ENCODE data around the gene TMC4. TPM values are rescaled to one million over a fixed set of nuclear protein-coding genes. Genes with fewer than 3 reads are reported as not detected.

Gene TMC4
- total and polyA plus RNA-seq, 2 experiments from 2014 or later, result 2.3 to 7.8 TPM

GRCh38 chr19:54142166-54142780 is 30.7 kb downstream of the TMC4 start (continued):
- TF ChIP-seq ZNF462 (CRISPR knock-in tag; IDR thresholded peaks at IDR 0.05) (no peak), ZNF114 (CRISPR knock-in tag; IDR thresholded peaks at IDR 0.05) (no peak)

GRCh38 chr19:54141356-54141755 is 31.6 kb downstream of the TMC4 start:
- peaks cover 24% of the 10 kb centered on the region for H3K36me3 ChIP-seq (ENCODE audit: insufficient read depth)
- no peaks in the 10 kb centered on the region for H3K9me2 ChIP-seq (ENCODE audit: insufficient read depth)
- no peak overlapping the region for H3K4me2 ChIP-seq
- H3K4me1 Mint-ChIP-seq, result peaks cover 23% of the 10 kb centered on the region
- H3K27ac ChIP-seq (ENCODE audit: low read depth), result 0 out of 2 replicates have a peak overlapping the region, but pooled peaks have one; percentile 32
- H3K4me3 ChIP-seq, result no peak overlapping the region
- H3K27me3 Mint-ChIP-seq (ENCODE audit: insufficient read depth, low read depth, poor library complexity), result peaks cover 19% of the 10 kb centered on the region
- TF ChIP-seq CREB1 (CRISPR knock-in tag; IDR thresholded peaks at IDR 0.05; ENCODE audit: low read depth) (no peak), NANOG (IDR thresholded peaks at IDR 0.05; ENCODE audit: borderline replicate concordance) (no peak), CTCF (conservative IDR thresholded peaks at IDR 0.05; ENCODE audit: low read depth in 2 of 2) (no peak), ZNF114 (CRISPR knock-in tag; IDR thresholded peaks at IDR 0.05) (no peak)
- no peaks in the 10 kb centered on the region; the same call in 1 of the 2 replicates for H3K4me1 ChIP-seq (ENCODE audit: insufficient read depth)
- H3F3A ChIP-seq (replicated peaks; ENCODE audit: low read depth), result peaks cover 4% of the 10 kb centered on the region; the same call in 1 of the 2 replicates
- peaks cover 49% of the 10 kb centered on the region for H4K20me1 ChIP-seq (replicated peaks; ENCODE audit: insufficient read depth)
- no peaks in the 10 kb centered on the region for H3K27me3 ChIP-seq (ENCODE audit: insufficient read depth)
- H3K79me2 ChIP-seq (replicated peaks; ENCODE audit: insufficient read depth), result peaks cover 51% of the 10 kb centered on the region
- no peak for DNase-seq (ENCODE audit: low spot score)
- H3K9me3 Mint-ChIP-seq, result no peaks in the 10 kb centered on the region; the same call in 2 of the 3 replicates
- H2AFZ ChIP-seq, result no peak overlapping the region
- no peak overlapping the region for H3K27ac Mint-ChIP-seq
- H3K36me3 Mint-ChIP-seq (ENCODE audit: low read depth), result peaks cover 63% of the 10 kb centered on the region
- H3K4me3 Mint-ChIP-seq, result no peak overlapping the region
- ATAC-seq, result no peak
